ENCODE results near the gene SMARCA2.

Gene SMARCA2

GRCh38 chr9:2153630-2154217, 138.6 kb downstream of the SMARCA2 start:
- H3K27me3 ChIP-seq (ENCODE audit: low read depth, low read length): no peaks in the 10 kb centered on the region
- H3K4me2 ChIP-seq (ENCODE audit: low read length): no peak overlapping the region
- peaks cover 46% of the 10 kb centered on the region for H3K36me3 ChIP-seq (replicated peaks; ENCODE audit: low read depth, low read length)
- peaks cover 34% of the 10 kb centered on the region for H3K4me1 ChIP-seq (ENCODE audit: low read length)
- H4K20me1 ChIP-seq (ENCODE audit: insufficient read depth, low read length): peaks cover 15% of the 10 kb centered on the region
- H3K9me3 ChIP-seq (ENCODE audit: insufficient read depth, low read length): peaks cover 17% of the 10 kb centered on the region
- no peak overlapping the region for H2AFZ ChIP-seq (ENCODE audit: low read depth, low read length)
- no peak overlapping the region for H3K4me3 ChIP-seq (ENCODE audit: low read length)
- no peak for TF ChIP-seq CTCF (IDR thresholded peaks at IDR 0.05; ENCODE audit: low read depth, low read length)
- no peak for TF ChIP-seq EZH2phosphoT487 (IDR thresholded peaks at IDR 0.05; ENCODE audit: low read depth)
- H3K79me2 ChIP-seq (ENCODE audit: low read length): peaks cover 89% of the 10 kb centered on the region
- no peak overlapping the region for H3K9ac ChIP-seq (ENCODE audit: low read length)
- no peak overlapping the region for H3K27ac ChIP-seq (ENCODE audit: low read length)

GRCh38 chr9:2154731-2155130, 139.6 kb downstream of the SMARCA2 start:
- peaks cover 44% of the 10 kb centered on the region for H3K4me1 ChIP-seq (ENCODE audit: low read length)
- H2AFZ ChIP-seq (ENCODE audit: low read depth, low read length): no peak overlapping the region
- no peak overlapping the region for H3K4me2 ChIP-seq (ENCODE audit: low read length)
- peaks cover 14% of the 10 kb centered on the region for H3K9me3 ChIP-seq (ENCODE audit: insufficient read depth, low read length)
- no peak overlapping the region for H3K9ac ChIP-seq (ENCODE audit: low read length)
- peaks cover 15% of the 10 kb centered on the region for H4K20me1 ChIP-seq (ENCODE audit: insufficient read depth, low read length)
- peaks cover 39% of the 10 kb centered on the region for H3K36me3 ChIP-seq (replicated peaks; ENCODE audit: low read depth, low read length)
- H3K79me2 ChIP-seq (ENCODE audit: low read length): peaks cover 92% of the 10 kb centered on the region
- TF ChIP-seq CTCF (IDR thresholded peaks at IDR 0.05; ENCODE audit: low read depth, low read length) (no peak), EZH2phosphoT487 (IDR thresholded peaks at IDR 0.05; ENCODE audit: low read depth) (no peak)
- H3K27me3 ChIP-seq (ENCODE audit: low read depth, low read length): no peaks in the 10 kb centered on the region
- no peak overlapping the region for H3K4me3 ChIP-seq (ENCODE audit: low read length)
- H3K27ac ChIP-seq (ENCODE audit: low read length): no peak overlapping the region

GRCh38 chr9:2155966-2156365, 140.8 kb downstream of the SMARCA2 start:
- H3K9ac ChIP-seq (ENCODE audit: low read length): no peak overlapping the region

More at GRCh38 chr9:2155966-2156365, 140.8 kb downstream of the SMARCA2 start:
- TF ChIP-seq CTCF (IDR thresholded peaks at IDR 0.05; ENCODE audit: low read depth, low read length) (no peak), EZH2phosphoT487 (IDR thresholded peaks at IDR 0.05; ENCODE audit: low read depth) (no peak)
- Histone ChIP-seq H3K27ac (ENCODE audit: low read length) (no peak overlapping the region), H3K79me2 (ENCODE audit: low read length) (peaks cover 92% of the 10 kb centered on the region), H3K4me3 (ENCODE audit: low read length) (no peak overlapping the region), H3K9me3 (ENCODE audit: insufficient read depth, low read length) (0 out of 2 replicates have a peak, but pooled peaks cover 3% of the 10 kb centered on the region), H2AFZ (ENCODE audit: low read depth, low read length) (no peak overlapping the region), H3K4me2 (ENCODE audit: low read length) (no peak overlapping the region), H3K27me3 (ENCODE audit: low read depth, low read length) (no peaks in the 10 kb centered on the region), H4K20me1 (ENCODE audit: insufficient read depth, low read length) (peaks cover 15% of the 10 kb centered on the region), H3K4me1 (ENCODE audit: low read length) (peaks cover 40% of the 10 kb centered on the region), H3K36me3 (replicated peaks; ENCODE audit: low read depth, low read length) (peaks cover 29% of the 10 kb centered on the region)

Measured in OCI-LY3 (cell line).